ENCODE data around the gene MOXD1.

- TF ChIP-seq CTCF (tag by site-specific recombination; IDR thresholded peaks at IDR 0.05) (no peak), ZNF202 (tag by site-specific recombination; IDR thresholded peaks at IDR 0.05; ENCODE audit: borderline replicate concordance) (no peak)
Observed at GRCh38 chr6:132333639-132334520, 67.4 kb downstream of the MOXD1 start.
